NCI-H524 treated with DMSO at 0.1 percent for 48 hours (cell line): Measurements from ENCODE around the gene TSNAXIP1.
A peak's percentile ranks its signal among the peaks of the same experiment; 100 is the strongest.

ENCODE experiments used
- DNase-seq: peaks from one replicate; lab custom pipeline; 2025; lab: John Stamatoyannopoulos, UW

Gene TSNAXIP1

GRCh38 chr16:67837811-67838210 is 31.1 kb downstream of the TSNAXIP1 start:
- DNase-seq: no peak

- no peak for DNase-seq
Measured at GRCh38 chr16:67841198-67841815, 34.6 kb downstream of the TSNAXIP1 start.

GRCh38 chr16:67841816-67842508 is 35.3 kb downstream of the TSNAXIP1 start, which contains the start of gene THAP11:
Gene THAP11 (plus strand): TSS chr16:67842320. CDS start chr16:67842555, 235 bp downstream.
- DNase-seq: peak; percentile 82

GRCh38 chr16:67842509-67843342 is 36.0 kb downstream of the TSNAXIP1 start:
- DNase-seq: no peak

- DNase-seq: no peak
Measured at GRCh38 chr16:67843343-67843765, 36.7 kb downstream of the TSNAXIP1 start.

GRCh38 chr16:67844497-67844896 is 37.8 kb downstream of the TSNAXIP1 start:
- no peak for DNase-seq

GRCh38 chr16:67845291-67846062 is 38.8 kb downstream of the TSNAXIP1 start:
- DNase-seq: no peak

GRCh38 chr16:67846063-67846319 is 39.3 kb downstream of the TSNAXIP1 start:
- DNase-seq: no peak

- DNase-seq: peak; percentile 93
Measured at GRCh38 chr16:67846320-67847063, 39.8 kb downstream of the TSNAXIP1 start, which contains the start of gene NUTF2. Gene NUTF2 (plus strand): TSS chr16:67846933. CDS start chr16:67865131, 18,198 bp downstream.

GRCh38 chr16:67847064-67847861 is 40.6 kb downstream of the TSNAXIP1 start, which contains the start of gene CENPT:
Gene CENPT (minus strand): TSS chr16:67847693. CDS start chr16:67833859, 13,834 bp downstream.
- DNase-seq: no peak

- no peak for DNase-seq
Measured at GRCh38 chr16:67848118-67848517, 41.4 kb downstream of the TSNAXIP1 start.

- DNase-seq: no peak
Measured at GRCh38 chr16:67853670-67854069, 47.0 kb downstream of the TSNAXIP1 start.

- no peak for DNase-seq
Measured at GRCh38 chr16:67855789-67856188, 49.1 kb downstream of the TSNAXIP1 start.

- DNase-seq: no peak
Measured at GRCh38 chr16:67856927-67857546, 50.3 kb downstream of the TSNAXIP1 start.

- DNase-seq: no peak
Measured at GRCh38 chr16:67857547-67858233, 51.0 kb downstream of the TSNAXIP1 start.

- DNase-seq: no peak
Measured at GRCh38 chr16:67858500-67858899, 51.8 kb downstream of the TSNAXIP1 start.

GRCh38 chr16:67860589-67861398 is 54.1 kb downstream of the TSNAXIP1 start:
- DNase-seq: no peak

GRCh38 chr16:67861877-67862276 is 55.2 kb downstream of the TSNAXIP1 start:
- no peak for DNase-seq
